ENCODE measurements around the gene CAMTA1.

Gene CAMTA1

DNA sequence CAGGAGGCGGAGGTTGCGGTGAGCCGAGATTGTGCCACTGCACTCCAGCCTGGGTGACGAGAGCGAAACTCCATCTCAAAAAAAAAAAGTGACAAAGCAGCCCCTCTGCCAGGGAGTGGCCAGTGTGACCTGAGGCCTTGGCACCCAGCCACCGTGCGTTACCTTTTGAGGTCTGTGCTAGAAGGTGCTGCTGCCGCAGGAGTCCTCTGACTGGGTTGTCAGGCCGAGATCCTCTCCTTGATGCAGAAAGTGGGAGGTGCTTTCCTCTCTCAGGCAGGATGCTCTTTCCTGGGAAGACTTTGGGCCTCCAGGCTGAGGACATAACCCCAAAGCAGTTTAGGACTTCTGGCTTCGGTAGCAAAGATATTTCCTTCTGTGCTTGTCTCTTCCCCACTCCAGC, 705.3 kb downstream of the CAMTA1 start:
- no peak for DNase-seq (ENCODE audit: low read depth, low spot score)

DNA sequence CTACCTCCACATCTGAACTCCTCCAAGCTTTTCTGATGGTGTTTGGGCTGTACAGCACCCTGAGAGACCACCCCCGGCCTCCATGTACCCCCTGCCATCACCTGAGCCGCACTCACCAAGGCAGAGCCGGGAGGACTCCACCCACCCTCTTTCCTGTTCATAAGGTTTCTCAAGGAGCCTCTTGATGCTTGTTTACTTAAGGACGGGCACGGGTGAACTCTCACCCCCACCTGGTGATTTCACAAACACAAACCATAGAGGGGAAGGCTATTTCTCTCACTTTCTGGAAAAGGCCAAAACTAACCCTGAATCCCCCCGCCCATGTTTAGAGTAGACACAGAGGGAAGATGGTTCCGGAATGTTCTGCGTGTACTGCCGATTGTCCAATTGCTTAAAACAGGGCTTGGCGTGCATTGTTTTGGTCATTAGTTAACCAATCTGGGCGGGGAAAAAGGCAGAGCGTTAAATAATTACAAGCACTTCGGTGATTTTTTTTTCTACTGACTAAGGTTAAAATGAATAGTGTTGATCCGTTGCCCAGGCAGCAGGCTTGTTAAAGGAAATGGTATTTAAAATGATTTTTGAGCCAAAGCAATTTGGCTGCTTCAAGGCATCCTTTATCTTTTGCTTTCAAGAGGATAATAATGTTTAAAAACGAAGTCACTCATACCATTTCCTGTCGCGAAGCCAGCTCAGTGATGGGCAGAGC, 706.0 kb downstream of the CAMTA1 start:
- DNase-seq (ENCODE audit: low read depth, low spot score) = no peak

DNA sequence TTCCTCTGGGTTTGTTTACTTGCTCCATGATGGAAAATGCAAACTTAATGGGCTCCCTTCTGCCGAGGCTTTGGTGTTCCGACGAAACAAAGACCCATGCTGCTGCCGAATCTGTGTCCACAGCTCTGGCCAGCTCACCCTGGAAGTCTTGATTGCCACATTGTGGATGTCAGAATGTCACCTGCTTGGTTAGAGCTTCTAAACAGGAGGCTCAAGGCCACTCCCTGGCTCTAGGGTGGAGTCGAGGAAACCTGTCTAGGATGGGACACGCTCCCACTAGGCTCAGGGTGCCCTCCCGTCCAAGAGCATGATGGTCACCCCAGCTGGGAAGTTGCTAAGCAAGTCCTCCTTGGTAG, 706.5 kb downstream of the CAMTA1 start:
- DNase-seq (ENCODE audit: low read depth, low spot score) = no peak

DNA sequence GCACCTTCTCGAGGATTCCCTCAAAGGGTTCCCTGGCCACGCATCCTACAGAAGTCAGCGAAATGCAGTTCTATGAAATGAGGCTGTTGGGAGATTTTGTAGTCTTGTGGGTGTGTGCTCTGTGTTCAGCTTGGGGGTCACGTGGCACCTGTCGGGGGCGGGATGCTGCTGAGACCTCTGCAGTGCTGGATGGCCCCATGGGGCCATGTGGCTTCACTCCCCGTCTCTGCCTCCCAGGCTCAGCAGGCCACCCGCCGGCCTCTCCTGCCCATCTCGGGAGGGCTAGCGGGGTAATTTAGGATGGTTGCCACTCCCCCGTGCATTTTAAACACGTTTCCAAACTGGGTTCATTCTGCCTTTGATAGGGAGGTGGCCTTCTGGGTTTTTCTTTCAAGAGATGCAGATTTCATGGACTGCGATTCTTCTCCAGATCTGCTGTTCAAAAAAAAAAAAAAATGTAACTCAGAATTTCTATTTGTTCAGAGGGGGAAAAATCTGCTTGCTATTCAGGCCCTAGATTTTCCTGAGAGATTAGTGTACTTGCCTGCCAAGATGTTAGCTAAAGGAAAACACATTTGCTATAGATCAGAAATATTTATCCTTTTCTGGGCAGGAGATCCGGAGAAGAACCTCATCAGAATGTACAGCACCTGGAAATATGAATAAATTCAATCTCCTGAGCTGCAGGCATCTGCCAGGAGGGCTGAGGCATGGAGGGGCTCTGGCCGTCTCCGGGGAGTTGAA, 708.6 kb downstream of the CAMTA1 start:
- no peak for DNase-seq (ENCODE audit: low read depth, low spot score)

DNA sequence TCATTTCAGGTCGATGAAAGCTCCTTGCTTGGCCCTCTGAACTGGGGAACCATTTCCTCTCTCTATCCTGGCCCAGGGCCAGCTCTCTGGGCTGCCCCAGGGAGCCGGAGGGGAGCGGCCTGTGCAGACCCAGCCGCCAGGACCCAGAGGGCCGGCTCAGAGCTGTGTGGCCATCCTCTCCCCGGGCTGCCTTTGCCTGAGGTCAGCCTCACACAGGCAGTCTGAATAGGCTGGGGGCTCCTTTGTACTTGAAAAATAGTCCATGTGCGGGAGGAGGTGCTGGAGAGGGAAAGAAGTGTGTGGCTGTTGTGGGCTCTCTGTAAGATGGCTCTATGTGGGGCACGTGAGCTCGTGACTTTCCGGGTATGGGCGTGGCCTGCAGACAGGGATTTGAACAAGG, 710.7 kb downstream of the CAMTA1 start:
- no peak for DNase-seq (ENCODE audit: low read depth, low spot score)

DNA sequence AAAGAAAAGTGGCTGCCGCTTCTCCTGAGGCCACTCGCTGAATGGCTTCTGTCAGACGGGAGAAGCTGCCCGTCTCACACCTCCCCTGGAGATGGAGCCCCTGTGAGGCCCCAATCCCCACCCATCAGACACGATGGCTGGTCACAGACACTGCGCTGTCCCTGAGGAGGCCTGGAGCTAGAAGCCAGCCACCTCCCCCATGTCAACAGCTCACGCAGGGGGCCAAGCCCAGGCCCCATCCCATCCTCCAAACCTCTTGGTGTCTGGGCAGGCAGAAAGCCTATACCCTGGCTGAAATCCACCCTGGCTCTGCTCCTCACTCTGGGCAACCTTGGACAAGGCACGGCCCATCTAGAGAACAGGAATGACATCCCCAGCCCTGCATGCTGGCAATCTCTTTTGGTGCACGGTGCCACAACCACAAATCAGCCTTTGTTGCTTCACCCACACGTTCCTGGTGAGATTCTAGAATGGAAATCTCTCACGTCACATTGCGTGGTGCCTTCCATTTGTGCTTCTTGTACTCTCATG, 711.9 kb downstream of the CAMTA1 start:
- DNase-seq (ENCODE audit: low read depth, low spot score) = no peak

DNA sequence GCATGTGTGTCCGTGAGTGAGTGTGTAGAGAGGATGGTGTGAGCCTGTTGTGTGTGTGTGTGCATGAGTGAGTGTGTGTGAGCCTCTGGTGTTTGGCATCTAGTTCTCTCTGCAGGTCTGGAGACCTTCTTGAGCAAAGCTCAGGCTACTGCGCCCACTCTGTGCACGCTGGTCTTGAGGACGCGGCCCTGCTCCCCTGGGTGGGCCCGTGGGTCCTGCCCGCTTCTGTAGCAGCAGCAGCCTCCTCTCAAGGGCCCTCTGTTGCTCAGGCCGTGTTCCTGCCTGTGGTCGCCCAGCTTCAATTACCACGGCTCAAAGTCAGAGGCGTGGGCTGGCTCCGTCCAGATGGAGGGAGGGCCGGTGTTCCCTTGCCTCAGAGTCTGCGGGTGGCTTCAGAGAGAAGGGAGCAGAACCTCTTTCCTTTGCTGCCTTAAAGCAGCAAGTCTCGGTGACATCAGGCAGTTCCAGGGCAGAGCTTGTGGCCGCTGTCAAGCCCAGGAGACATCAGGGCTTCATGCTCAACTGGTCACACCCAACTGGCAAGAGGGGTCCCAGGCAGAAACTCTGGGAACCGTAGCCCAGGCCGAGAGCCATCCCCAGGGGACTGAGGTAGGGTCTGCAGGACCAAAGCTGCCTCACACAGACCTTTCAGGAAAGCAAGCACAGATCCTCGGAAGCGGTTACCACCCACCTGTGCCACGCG, 715.3 kb downstream of the CAMTA1 start:
- no peak for DNase-seq (ENCODE audit: low read depth, low spot score)

DNA sequence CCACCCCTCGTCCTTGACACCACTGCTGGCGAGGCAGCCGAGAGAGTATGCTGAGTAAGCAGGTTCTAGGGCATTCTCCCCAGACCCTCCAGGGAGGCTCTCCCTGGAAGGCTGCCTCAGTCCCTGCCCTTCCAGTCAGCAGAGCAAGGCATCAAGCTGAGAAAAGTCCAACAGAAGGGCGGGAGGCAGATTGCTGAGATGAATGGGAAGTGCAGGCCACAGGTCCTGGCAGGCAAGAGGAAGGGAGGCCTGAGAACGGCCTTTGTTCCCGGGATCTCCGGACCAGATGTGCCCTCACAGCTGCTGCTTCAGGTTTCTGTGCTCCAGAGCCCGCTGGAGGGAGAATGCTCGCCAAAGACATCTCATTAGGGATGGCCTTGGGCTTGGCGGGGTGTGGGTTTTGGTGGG, 715.8 kb downstream of the CAMTA1 start:
- no peak for DNase-seq (ENCODE audit: low read depth, low spot score)

DNA sequence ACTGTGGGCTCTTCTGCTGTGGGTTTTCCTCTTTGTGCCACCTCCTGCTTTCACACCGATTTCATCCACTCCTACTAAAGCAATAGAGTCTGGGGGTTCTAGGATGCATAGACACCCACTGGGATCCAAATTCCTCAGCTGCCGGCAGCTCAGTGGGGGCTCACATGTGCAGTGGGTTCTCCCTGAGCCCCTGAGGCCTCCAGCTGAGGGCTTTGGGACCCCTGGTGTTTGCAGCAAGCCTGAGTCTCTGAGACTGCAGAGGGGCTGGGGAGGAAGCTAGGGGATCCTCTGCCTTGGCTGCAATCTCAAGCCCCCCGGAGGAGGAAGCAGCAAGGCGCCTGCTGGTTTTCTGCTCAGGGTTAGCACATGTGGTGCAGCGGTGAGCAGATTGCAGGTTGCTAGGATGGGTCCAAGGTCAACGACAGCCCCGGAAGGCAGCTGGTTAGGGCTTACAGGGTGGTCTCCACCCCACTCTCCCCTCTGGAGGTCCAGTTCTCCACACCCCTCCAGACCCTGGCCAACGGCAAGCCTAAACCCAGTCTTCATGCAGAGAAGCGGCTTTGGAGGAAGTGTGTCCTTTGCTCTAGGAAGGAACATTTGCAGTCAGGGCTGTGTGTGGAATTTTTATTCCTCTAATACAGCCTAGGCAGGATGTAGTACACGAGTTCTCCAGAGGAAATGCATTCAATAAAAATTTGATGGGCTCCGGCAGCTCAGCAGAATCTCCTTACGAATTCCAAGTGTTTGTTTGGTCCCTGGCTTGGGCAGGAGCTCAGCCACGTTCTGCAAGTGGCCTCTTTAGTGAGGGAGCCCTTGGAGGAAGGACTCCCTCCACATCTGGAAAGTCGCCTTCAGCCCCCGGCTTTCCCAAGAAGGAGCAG, 716.7 kb downstream of the CAMTA1 start:
- DNase-seq (ENCODE audit: low read depth, low spot score) = no peak

DNA sequence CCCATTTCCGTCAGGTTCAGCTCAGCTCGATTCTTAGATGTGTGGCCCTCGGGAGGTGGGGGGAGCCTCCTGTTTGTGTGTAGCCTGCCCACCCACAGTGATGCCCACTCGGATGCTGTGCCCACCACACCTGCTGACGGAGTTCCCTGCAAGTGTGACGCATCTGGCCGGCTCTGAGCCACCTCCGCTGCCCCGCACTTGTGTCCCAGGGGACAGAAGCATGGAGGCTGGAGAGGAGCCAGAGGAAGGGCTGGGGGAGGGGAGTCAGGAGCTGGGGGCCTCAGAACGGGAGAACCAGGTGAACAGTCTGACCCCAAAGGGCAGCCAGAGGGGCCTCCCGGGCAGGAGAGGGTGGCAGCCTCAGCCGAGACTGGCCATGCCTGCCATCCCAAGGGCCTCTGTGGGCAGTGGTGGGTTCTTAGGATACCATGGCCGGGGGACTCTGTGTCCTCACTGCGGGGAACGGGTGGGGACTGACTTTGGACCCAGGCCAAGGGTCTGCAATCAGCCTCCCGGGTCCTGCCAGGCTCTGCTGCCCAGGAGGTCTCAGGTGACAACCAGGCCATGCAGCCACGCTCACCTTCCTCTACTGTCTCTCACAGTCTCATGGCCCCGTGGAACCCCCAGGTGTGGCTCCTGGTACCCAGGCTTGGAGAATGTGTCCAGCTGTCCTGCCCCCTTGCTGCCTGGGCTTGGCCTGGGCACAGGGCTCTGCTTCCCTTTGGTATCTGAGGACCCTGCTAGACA, 718.6 kb downstream of the CAMTA1 start:
- DNase-seq (ENCODE audit: low read depth, low spot score) = no peak

DNA sequence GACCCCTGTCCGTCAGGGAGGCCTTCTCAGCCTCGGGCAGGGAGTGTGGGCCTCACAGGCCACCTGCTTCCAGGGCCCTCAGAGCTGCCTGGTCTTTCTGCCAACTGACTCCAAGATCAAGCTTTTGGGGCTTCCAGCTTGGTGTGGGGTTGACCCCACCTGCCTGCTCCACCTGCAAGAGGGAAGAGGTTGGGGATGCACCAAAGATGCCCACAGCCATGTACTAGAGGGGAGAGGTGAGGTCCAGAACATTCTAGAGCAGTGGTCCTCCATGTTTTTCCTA, 719.1 kb downstream of the CAMTA1 start:
- no peak for DNase-seq (ENCODE audit: low read depth, low spot score)

DNA sequence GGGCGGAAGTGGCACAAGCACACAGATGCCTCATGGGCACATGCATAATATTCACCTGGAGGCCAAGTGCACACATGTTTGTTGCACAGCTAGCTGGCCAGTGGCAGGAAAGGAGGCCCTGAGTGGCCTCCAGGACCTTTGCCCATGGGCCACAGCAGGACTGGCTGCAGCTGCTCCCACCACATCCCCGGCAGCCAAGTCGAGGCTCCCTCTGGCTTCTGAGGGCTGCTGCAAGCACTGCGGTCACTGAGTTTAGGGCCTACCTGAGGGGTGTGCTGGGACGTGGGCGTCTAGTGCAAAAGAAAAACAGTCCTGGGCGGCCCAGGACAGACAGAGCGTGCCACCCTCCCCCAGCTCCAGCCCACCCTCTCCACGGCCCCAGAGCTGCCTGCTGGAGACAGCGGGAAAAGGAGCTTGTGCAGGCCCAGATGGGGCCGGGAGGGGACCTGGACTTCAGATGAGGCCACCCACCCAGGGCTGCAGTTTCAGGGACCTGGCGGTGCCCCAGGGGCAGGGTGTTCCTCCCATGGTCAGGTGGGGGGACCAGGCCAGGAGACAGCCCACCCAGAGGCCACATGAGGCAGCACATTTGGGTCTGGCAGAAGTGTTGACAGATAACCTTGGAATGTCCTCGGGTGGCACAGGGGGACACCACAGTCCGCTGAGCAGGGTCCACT, 720.0 kb downstream of the CAMTA1 start:
- no peak for DNase-seq (ENCODE audit: low read depth, low spot score)

DNA sequence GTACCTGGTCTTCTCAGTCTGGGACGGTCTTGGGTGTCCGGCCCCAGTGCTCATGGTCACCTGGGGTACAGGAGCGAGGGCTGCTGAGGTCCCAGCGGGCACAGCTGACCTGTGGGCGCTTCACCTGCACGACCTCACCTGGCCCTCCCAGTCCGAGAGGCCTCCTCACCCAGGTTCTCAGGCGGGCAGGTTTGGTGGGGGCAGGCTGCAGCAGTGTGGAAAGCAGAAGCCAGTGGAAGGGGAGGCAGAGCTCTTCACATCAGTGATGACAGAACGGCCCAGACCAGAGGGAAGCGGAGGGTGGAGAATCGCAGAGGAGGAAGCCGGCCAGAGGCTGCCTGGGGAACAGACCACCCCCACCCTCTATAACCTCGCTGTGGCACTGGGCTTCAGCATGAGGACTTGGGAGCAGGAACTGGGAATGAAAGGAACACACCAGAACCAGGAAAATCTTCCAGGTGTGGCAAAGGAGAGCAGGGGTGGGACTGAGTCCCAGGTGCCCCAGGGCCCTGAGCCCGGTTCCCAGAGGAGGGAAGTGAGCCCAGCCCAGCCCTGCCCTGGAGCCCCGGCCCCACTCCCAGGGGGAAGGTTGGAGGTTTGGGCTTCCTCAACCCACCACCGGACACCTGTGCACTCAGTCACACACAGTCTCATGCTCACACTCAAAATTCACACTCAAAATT, 720.7 kb downstream of the CAMTA1 start:
- DNase-seq (ENCODE audit: low read depth, low spot score) = no peak

DNA sequence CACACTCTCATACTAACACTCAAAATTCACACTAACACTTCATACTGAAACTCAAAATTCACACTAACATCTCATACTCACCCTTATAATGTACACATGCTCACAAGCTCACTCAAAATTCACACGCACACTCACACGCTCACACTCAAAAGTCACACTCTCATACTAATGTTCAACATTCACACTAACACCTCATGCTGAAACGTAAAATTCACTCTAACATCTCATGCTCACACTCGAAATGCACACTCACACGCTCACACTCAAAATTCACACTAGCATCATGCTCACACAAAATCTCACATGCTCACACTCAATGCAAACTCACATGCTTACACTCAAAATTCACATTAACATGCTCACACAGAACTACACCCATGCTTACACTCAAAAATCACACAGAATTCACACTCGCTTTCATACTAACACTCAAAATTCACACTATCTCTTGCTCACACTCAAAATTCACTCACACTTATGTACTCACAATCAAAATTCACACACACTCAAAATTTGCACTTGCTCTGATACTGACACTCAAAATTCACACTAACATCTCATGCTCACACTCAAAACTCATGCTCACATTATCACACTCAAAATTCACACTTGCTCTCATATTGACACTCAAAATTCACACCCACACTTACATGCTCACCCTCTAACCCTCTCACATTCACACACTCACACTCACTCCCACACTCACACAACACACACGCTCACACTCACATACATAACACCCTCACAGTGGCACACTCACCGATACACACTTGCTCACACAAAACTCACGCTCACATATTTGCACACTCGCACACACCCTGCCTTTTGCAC, 721.4 kb downstream of the CAMTA1 start:
- no peak for DNase-seq (ENCODE audit: low read depth, low spot score)

DNA sequence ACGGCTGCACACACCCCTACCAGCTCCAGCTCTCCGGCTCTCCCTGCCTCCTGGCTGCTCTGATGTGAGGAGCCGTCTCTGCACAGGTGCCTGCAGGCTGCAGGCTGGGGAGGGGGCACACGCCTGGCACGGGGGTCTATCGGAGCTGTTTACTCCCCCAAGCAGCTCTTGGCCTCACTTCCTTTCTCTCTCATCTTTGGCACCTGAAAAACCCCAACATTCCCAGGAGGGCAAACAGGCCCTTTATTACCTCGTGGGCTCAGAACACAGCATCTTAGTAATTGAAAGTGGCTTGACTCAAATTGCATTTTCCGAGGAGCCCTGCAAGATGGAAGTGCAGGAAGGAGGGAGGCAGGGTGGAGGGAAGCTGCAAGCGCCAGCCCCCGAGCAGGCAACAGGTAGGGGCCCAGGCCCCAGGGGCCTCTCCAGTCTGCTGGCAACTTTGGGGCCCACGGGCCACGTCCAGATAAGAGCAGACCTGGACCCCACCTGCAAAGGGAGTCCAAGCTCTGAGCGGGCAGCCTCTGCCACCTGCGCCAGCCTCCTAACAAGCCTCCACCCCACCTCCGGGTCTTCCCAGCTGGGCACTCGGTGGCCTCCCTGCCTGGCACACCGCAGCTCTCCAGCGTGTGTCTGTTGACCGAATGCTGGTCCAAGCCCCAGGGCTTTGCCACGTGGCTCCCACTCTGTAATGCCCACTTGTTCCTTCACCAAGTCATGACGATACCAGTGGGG, 722.2 kb downstream of the CAMTA1 start:
- no peak for DNase-seq (ENCODE audit: low read depth, low spot score)

DNA sequence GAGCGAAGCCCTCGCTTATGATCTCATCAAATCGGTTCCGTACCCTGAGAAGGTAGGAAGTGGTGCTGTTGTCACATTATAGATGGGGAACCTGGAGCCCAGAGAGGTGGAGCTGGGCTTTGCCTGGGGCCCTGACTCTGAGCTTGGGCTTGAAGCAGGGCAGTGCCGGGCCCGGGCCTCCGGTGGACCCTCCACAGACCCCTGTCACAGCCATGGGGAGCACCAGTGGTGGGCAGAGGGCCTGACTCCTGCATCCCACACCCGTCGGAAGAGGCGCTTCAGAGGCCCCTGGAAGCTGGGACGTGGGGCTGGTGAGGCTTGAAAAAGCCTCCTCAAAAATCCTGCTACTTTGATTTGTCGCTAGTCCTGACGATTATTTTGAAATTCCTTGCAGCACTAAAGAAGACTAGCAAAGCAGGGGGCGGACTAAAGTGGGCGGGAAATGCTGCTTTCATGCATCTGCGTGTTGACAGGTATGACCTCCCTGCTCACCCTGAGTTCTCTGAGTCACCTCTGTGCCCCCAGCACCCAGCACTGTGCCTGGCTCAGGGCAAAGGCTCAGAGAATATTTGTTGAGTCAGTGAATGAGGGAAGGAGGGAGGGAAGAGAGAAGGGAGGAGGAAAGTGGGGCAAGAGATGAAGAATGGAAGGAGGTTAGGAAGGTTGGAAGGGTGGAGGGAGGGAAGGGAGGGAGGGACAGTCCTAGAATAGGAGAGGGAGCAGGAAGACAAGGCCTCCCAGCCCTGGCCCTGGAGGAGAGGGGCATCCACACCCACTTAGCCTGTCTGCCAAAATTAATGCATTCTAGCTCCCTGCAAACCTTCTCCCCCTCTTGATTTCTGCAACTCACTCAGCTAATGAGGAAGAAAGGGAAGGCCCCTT, 723.0 kb downstream of the CAMTA1 start:
- no peak for DNase-seq (ENCODE audit: low read depth, low spot score)

DNA sequence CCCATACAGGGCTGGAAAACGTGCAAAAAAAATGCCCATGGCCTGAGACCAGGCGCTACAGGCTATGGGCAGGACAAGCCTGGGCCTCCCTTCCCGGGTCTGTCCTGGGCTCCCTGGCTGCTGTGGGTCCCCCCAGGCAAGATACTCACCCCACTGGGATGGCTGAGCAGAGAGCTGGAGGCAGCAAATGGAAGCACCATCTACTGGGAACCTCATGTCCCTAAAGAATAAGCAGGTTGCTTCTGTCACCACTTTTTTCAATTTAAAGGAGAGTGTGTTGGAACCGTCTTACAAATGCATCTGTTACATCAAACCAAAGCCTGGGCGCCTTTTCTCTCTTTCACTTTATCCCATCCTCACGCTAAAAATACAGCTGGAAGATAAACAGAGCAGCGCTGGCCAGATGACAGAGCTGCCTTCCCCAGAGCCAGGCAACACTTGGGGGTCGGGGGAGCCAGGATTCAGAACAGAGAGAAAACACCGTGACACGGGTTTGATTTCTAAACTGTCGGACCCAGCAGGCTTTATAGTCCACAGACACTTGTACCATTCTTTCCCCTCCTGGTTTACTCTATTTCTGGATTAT, 723.8 kb downstream of the CAMTA1 start:
- no peak for DNase-seq (ENCODE audit: low read depth, low spot score)
